Neural cell (in vitro differentiated cells): ENCODE measurements around the gene RIMS1. TPM values are rescaled to one million over a fixed set of nuclear protein-coding genes. Genes with fewer than 3 reads are reported as not detected.

Source experiments
- H2AFZ ChIP-seq: fragments of 200-600, 300-800 bp; sonication (generic), shearing (Covaris generic); 2 replicates; pipeline ENCODE4 v1.6.0; 2014; ENCODE audit warnings: low read depth, mild to moderate bottlenecking, antibody characterized with exemption, low read length, moderate library complexity
- H3F3A ChIP-seq: fragments of 200-600 bp; shearing (Covaris generic); 2 replicates; pipeline ENCODE4 v1.6.1; 2016; ENCODE audit warnings: mild to moderate bottlenecking, moderate library complexity, mixed read lengths, antibody characterized with exemption, low read length; ENCODE audit not compliant: insufficient read depth, poor library complexity, severe bottlenecking
- H3K27ac ChIP-seq: fragments of 200-600, 300-800 bp; sonication (generic), shearing (Covaris generic); 2 replicates; pipeline ENCODE4 v1.5.1; 2014; ENCODE audit warnings: mild to moderate bottlenecking, low read length, moderate library complexity
- H3K27me3 ChIP-seq: fragments of 300-800, 200-600 bp; sonication (generic), shearing (Covaris generic); 2 replicates; pipeline ENCODE4 v1.6.0; 2014; ENCODE audit warnings: mild to moderate bottlenecking, low read depth, low read length, moderate library complexity; ENCODE audit not compliant: insufficient read depth
- H3K36me3 ChIP-seq: fragments of 300-800, 200-600 bp; sonication (generic), shearing (Covaris generic); 2 replicates; pipeline ENCODE4 v1.5.1; 2014; ENCODE audit warnings: mild to moderate bottlenecking, antibody characterized with exemption, low read length, moderate library complexity; ENCODE audit not compliant: insufficient read depth
- H3K4me2 ChIP-seq: fragments of 300-800, 200-600 bp; sonication (generic), shearing (Covaris generic); 2 replicates; pipeline ENCODE4 v1.6.0; 2014; ENCODE audit warnings: mild to moderate bottlenecking, low read length
- H3K4me3 ChIP-seq: fragments of 300-800, 200-600 bp; sonication (generic), shearing (Covaris generic); 2 replicates; pipeline ENCODE4 v1.5.1; 2014; ENCODE audit warnings: mild to moderate bottlenecking, low read length, moderate library complexity
- H3K79me2 ChIP-seq: fragments of 200-600 bp; shearing (Covaris generic); replicated peaks from 2 replicates; pipeline ENCODE4 v1.6.0; 2014; ENCODE audit warnings: mild to moderate bottlenecking, low read length, moderate library complexity; ENCODE audit not compliant: insufficient read depth
- H3K9ac ChIP-seq: fragments of 300-800, 200-600 bp; sonication (generic), shearing (Covaris generic); 2 replicates; pipeline ENCODE4 v1.6.1; 2016; ENCODE audit warnings: mild to moderate bottlenecking, low read length, mixed read lengths
- H3K9me2 ChIP-seq: fragments of 200-600 bp; shearing (Covaris generic); 2 replicates; pipeline ENCODE4 v1.6.1; 2016; ENCODE audit warnings: mild to moderate bottlenecking, low read length, mixed read lengths; ENCODE audit not compliant: insufficient read depth
- H3K9me3 ChIP-seq: fragments of 200-600, 300-800 bp; sonication (generic), shearing (Covaris generic); 2 replicates; pipeline ENCODE4 v1.6.1; 2016; ENCODE audit warnings: mild to moderate bottlenecking, mixed run types, low read length, moderate library complexity, mixed read lengths
- H4K20me1 ChIP-seq: fragments of 200-600 bp; shearing (Covaris generic); 2 replicates; pipeline ENCODE4 v1.6.1; 2016; ENCODE audit warnings: mild to moderate bottlenecking, mixed run types; ENCODE audit not compliant: insufficient read depth
- CTCF ChIP-seq: fragments of 450-650 bp; IDR thresholded peaks from 2 replicates; pipeline ENCODE4 v1.5.1; 2014; ENCODE audit warnings: antibody characterized with exemption, mild to moderate bottlenecking, moderate library complexity; ENCODE audit not compliant: poor library complexity, severe bottlenecking
- EP300 ChIP-seq: fragments of 450-650 bp; conservative IDR thresholded peaks from 2 replicates; pipeline ENCODE4 v1.6.1; 2014; ENCODE audit warnings: antibody characterized with exemption, mild to moderate bottlenecking, moderate library complexity; ENCODE audit not compliant: poor library complexity, severe bottlenecking
- EZH2 ChIP-seq: fragments of 200-600, 300-800 bp; shearing (Covaris generic), sonication (generic); IDR thresholded peaks from 2 replicates; pipeline ENCODE4 v1.6.1; 2014; ENCODE audit warnings: antibody characterized with exemption, low read length, borderline replicate concordance, mild to moderate bottlenecking; ENCODE audit not compliant: insufficient read depth, poor library complexity, severe bottlenecking
- MXI1 ChIP-seq: fragments of 450-650 bp; conservative IDR thresholded peaks from 2 replicates; pipeline ENCODE4 v1.6.1; 2014; ENCODE audit warnings: antibody characterized with exemption, mild to moderate bottlenecking; ENCODE audit not compliant: poor library complexity, severe bottlenecking
- POLR2AphosphoS5 ChIP-seq: IDR thresholded peaks from 2 replicates; pipeline ENCODE4 v1.6.1; 2012
- RAD21 ChIP-seq: fragments of 450-650 bp; conservative IDR thresholded peaks from 2 replicates; pipeline ENCODE4 v1.6.1; 2014; ENCODE audit warnings: antibody characterized with exemption, mild to moderate bottlenecking, moderate library complexity
- REST ChIP-seq: IDR thresholded peaks from 2 replicates; pipeline ENCODE4 v1.6.1; 2012; ENCODE audit warnings: borderline replicate concordance
- SMC3 ChIP-seq: fragments of 450-650 bp; conservative IDR thresholded peaks from 2 replicates; pipeline ENCODE4 v1.6.1; 2014; ENCODE audit warnings: antibody characterized with exemption, mild to moderate bottlenecking, moderate library complexity; ENCODE audit not compliant: poor library complexity
- TAF1 ChIP-seq: IDR thresholded peaks from 2 replicates; pipeline ENCODE4 v1.6.1; 2012; ENCODE audit warnings: low read depth
- polyA plus RNA-seq: library from polyadenylated mRNA; depleted of rRNA; stranded (reverse); fragments of >200 nt; gene quantifications from 2 replicates; pipeline ENCODE4 v1.2.3, GENCODE V29; 2014

Gene RIMS1
- polyA plus RNA-seq, 1 donor from 2014 or later: 17.8 TPM

- Histone ChIP-seq H2AFZ (no peak overlapping the region), H3K4me2 (no peak overlapping the region), H3K9me2 (no peaks in the 10 kb centered on the region), H3K27ac (no peak overlapping the region), H3K79me2 (no peaks in the 10 kb centered on the region), H3K9ac (no peak overlapping the region), H3F3A (no peaks in the 10 kb centered on the region), H3K9me3 (no peaks in the 10 kb centered on the region), H4K20me1 (no peaks in the 10 kb centered on the region), H3K27me3 (no peaks in the 10 kb centered on the region), H3K4me3 (no peak overlapping the region), H3K36me3 (no peaks in the 10 kb centered on the region)
- TF ChIP-seq POLR2AphosphoS5 (no peak), TAF1 (no peak), CTCF (no peak), MXI1 (no peak), RAD21 (no peak), REST (no peak), SMC3 (no peak), EZH2 (no peak), EP300 (no peak)
Measured at GRCh38 chr6:72037006-72037405, 150.7 kb downstream of the RIMS1 start.

- no peak for TF ChIP-seq MXI1
- no peak for TF ChIP-seq EZH2
- no peak for TF ChIP-seq RAD21
- TF ChIP-seq SMC3: no peak
- no peak for TF ChIP-seq POLR2AphosphoS5
- TF ChIP-seq REST: no peak
- no peak for TF ChIP-seq EP300
- TF ChIP-seq TAF1: no peak
- no peak for TF ChIP-seq CTCF
- Histone ChIP-seq H3K9ac (no peak overlapping the region), H3K27me3 (no peaks in the 10 kb centered on the region), H3K36me3 (no peaks in the 10 kb centered on the region), H2AFZ (no peak overlapping the region), H3K9me2 (no peaks in the 10 kb centered on the region), H3F3A (no peaks in the 10 kb centered on the region), H3K9me3 (no peaks in the 10 kb centered on the region), H3K4me3 (no peak overlapping the region), H3K27ac (no peak overlapping the region), H4K20me1 (no peaks in the 10 kb centered on the region), H3K79me2 (no peaks in the 10 kb centered on the region), H3K4me2 (no peak overlapping the region)
Measured at GRCh38 chr6:72040111-72040510, 153.8 kb downstream of the RIMS1 start.
